ENCODE measurements around the gene NR6A1.

NR6A1 gene

GRCh38 chr9:124526174-124526573, 244.9 kb downstream of the NR6A1 start:
- no peak for DNase-seq (ENCODE audit: low read depth in 2 of 2)

DNA sequence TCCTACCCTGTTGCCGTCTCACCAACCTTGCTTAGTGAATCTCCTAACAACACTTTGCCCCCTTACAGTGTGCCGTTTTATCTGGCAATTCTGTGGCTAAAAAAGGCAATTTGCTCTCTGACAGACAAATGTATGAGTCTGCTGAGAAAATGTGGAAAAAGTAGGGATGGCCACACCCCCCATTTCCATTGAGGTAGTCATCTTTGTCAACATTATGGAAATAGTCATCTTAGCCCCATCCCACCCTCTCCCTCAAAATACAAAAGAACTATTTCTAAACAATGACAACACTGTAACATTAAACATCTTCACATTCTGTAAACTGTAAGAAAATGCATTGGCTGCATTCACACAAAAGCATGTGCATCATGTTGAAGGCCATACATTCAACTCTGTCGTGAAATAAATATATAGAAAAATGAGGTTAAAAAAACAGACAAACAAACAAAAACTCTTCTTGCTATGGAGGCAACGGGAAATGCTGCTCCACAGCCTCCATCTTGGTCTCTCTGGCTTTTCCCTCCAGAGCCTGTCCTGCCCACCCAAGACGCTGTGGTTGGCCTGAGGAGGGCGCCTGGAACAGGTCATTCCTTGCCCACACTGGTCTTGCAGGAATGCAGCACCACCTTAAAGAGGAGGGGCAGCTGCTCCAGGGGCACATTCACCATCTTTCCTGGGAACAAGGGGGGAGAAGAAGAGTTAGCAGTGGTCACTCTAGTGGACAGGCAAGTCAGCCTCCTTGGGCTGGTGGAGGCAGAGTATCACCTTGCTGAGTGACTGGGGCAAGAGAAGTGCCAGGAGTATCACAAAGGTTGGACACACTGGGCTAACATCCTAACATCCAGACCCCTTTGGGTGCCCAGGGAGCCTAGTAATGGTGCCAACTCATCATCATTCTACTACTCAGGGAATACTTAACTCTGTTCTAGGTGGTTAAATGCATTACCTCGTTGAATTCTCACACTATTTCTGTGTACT, 248.7 kb downstream of the NR6A1 start:
- no peak for DNase-seq (ENCODE audit: low read depth in 2 of 2)

DNA sequence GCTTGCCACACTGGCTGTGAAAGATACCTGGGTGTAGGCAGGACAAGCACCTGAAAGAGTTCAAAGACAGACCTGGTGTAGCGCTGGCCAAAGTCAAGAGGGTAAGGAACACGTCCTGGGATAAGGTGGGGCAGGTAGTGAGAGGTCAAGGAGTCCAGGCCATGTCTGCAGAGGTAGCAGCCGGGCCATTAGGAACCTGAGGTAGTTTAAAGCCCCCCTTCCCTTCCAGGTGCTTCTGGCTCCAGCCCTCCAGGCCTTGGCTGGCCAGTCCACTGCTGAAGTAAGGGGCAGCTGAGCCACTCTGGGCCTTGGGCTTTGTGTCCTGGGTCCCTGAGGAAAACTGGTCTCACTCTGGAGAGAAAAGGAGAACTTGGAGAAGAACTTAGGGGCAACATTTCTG, 250.0 kb downstream of the NR6A1 start:
- DNase-seq (ENCODE audit: low read depth in 2 of 2): no peak

- DNase-seq (ENCODE audit: low read depth in 2 of 2): no peak
Measured at GRCh38 chr9:124520206-124520596, 250.9 kb downstream of the NR6A1 start.

DNA sequence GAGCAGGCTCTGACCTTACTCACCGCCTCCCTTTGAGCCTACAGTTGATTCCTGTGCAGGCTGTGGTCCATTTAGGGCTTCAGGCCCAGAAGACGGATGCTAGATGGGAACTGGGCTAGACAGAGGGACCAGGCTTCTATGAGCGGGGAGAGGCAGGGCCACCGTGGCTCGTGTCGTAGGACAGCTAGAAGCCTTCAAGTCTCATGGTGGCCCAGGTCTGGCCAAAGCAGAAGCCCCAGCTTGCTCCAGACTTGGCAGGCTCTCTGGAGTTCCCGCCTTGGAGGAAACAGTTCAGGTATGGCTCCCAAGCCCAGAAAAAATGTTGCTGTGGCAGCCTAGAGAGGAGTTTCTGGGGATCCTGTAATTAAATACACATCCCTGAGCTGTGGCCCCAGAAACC, 253.0 kb downstream of the NR6A1 start:
- no peak for DNase-seq (ENCODE audit: low read depth in 2 of 2)

DNA sequence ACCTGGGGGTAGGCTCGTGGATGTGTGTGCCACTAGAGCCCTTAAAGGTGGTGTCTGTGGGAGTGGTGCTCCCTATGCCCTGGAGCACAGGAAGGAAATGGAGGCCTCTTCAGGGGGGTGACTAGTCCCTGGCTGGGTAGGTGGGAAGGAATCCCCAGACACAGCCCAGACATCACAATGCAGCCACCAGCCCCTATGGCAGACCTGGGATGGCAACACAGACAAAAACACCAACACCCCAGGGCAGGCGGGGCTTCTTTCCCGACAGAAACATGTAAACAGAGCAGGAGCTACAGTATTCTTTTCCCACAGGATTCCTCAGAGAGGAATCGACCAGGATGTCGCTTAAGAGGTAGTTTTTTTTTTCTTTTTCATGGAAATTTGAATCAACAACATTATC, 253.5 kb downstream of the NR6A1 start:
- DNase-seq (ENCODE audit: low read depth in 2 of 2): no peak

DNA sequence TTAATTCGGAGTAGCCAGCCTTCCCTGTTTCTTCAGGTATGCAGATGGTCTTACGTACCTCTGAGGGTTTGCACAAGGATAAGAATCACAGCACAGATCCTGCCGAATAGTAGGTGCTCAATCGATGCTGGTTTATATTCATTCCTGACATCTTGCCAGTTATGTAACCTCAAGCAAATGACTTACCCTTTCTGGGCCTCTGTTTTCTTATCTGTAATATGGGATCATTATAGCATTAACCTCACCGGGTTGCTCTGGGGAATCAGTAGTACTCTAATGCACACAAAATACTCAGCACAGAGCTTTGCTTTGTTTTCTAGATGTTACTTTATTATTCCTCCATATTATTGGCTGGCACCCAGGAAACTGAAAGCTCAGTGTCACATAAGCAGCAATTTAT, 256.2 kb downstream of the NR6A1 start:
- no peak for DNase-seq (ENCODE audit: low read depth in 2 of 2)

DNA sequence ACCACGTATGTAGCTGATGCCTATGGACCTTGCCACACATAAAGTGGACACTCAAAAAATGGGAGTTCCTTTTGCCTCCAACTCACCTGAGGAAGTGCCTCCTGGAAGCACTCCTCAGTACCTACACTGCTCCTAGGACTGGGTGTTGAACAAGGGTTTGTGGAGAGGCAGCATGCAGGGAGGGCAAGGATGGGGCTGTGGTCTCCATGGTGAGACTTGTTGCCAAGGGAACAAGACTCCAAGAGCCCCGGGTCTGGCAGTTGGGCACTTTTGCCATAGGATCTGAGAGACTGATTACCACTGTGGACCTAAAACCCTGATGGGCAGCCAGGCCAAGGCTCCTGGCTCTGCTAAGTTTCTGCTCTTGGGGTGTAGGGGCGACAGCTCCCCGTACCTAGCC, 257.0 kb downstream of the NR6A1 start:
- no peak for DNase-seq (ENCODE audit: low read depth in 2 of 2)

DNA sequence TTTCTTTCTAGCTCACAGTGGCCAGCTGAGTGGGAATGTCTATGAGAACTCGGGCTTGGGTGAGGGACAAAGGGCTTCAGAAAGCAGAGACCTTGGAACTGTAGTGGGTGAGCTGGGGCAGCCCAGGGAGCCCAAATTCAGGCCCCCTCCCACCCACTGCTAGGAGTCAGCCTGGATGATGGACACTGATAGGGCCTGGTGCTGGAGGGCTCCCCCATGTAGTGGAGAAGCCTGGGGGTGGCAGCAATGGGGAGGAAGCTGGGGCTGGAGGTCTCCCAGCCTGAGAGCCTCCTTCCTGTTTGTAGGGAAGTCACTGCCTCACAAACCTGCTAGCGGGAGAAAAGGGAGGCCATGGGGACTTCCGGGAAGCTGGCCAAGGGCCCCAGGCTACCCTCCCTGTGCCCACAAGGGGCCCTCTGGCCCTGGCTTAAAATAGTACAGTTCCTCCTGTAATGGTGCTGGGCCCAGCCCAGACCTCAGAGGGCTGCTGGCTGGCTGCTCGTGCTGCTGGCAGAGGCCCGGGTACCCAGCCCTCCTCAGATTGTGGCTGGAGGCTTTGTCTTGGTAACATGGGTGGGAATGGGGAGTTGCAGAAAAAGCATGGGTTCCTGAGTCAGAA, 257.6 kb downstream of the NR6A1 start:
- no peak for DNase-seq (ENCODE audit: low read depth in 2 of 2)

DNA sequence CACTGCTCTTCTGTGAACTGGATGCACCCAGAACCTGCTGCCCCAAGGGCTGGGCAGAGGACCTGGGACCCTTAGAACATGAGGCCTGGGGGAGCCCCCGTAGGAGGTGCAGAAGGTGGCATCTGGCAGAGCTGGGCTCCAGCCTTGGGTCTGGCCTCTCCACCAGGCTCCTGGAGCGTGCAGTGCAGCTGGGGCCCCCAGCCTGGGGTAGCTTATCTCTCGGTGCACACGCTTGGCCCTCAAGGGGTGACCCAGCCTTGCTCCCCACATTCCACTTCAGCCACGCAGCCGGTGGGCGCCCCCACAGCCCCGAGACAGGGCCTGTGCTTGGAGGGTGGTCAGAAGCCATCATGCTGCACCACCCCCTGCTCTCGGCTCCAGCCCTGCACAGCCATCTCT, 258.3 kb downstream of the NR6A1 start:
- DNase-seq (ENCODE audit: low read depth in 2 of 2): no peak

GRCh38 chr9:124511891-124512805, 259.0 kb downstream of the NR6A1 start:
- no peak for DNase-seq (ENCODE audit: low read depth in 2 of 2)

GRCh38 chr9:124511426-124511840, 259.7 kb downstream of the NR6A1 start:
- DNase-seq (ENCODE audit: low read depth in 2 of 2): no peak

GRCh38 chr9:124510650-124511425, 260.3 kb downstream of the NR6A1 start:
- no peak for DNase-seq (ENCODE audit: low read depth in 2 of 2)

GRCh38 chr9:124507880-124508423, 263.2 kb downstream of the NR6A1 start:
- no peak for DNase-seq (ENCODE audit: low read depth in 2 of 2)

GRCh38 chr9:124506931-124507879, 263.9 kb downstream of the NR6A1 start, which contains the start of gene NR5A1:
Gene NR5A1, minus strand, starts transcription at chr9:124507399. Its CDS starts 4,004 bp downstream, at chr9:124503395.
- DNase-seq (ENCODE audit: low read depth in 2 of 2): no peak

DNA sequence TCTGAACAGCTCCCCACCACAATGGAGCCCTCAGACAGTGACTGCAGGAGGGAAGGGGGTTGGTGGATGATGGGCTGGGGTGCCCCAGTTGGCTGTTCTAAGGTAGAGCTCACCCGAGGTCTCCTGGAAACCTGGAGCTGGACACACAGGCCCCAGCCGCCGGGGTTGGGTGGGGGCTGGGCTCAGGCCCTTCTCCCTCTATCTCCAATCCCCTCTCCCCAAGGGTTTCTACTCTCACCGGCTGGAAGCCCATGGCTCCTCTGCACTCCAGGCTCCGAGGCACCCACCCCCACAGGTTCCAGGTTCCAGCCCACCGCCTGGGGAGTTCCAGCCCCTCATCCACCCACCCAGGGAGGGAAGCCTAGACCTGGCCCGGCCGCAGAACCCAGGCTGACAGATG, 264.7 kb downstream of the NR6A1 start:
- DNase-seq (ENCODE audit: low read depth in 2 of 2): no peak

DNA sequence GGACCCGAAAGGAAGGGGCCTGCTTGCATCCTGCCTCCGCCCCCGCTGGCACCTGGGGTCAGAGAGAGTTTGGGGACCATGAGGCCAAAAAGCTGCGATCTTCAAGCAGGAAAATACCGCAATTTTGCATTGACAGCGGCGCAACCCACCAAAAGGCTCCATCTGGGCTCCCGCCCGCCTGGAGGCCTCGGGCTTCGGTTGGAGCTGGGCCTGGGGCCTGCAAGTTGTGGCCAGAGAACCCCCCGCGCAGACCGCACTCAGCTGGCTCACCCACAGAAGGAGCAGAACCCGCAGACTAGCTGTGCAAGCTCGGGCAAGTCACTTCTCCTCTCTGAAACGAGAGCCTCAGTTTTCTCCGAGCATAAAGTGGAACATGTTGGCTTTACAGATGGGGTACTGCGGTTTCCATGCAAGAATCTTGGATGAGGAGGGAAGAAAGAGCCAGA, 265.2 kb downstream of the NR6A1 start:
- DNase-seq (ENCODE audit: low read depth in 2 of 2): no peak

- DNase-seq (ENCODE audit: low read depth in 2 of 2): no peak
Measured at GRCh38 chr9:124505006-124505900, 265.9 kb downstream of the NR6A1 start.

Data from stimulated activated CD8-positive, alpha-beta memory T cell treated with anti-CD3 and anti-CD28 coated beads, Interleukin-2, amount 100 ng/mL, for 48 hours (primary cell).